ENCODE measurements around the gene ZBTB25. TPM values are rescaled to one million over a fixed set of nuclear protein-coding genes. Genes with fewer than 3 reads are reported as not detected.
A peak's percentile ranks its signal among the peaks of the same experiment; 100 is the strongest.

Gene ZBTB25
- total and polyA plus RNA-seq, 2 donors from 2014 or later, result 4.3 to 17.8 TPM

- intact Hi-C loops (cut with DNase I), result no loop called here
- no peaks in the 10 kb centered on the region for H3K27me3 ChIP-seq (ENCODE audit: control insufficient read depth, insufficient read depth, low read length)
- peaks cover 0 to 12% (median 9%) of the 10 kb centered on the region in 3 donors for H3K4me1 ChIP-seq (ENCODE audit: control insufficient read depth in 2 of 3, insufficient read depth in 2 of 3, low read depth in 1 of 3, low read length in 3 of 3)
- H3K9ac ChIP-seq (ENCODE audit: low read length in 3 of 3), result no peak overlapping the region
- no peak overlapping the region for H3K4me3 ChIP-seq (ENCODE audit: low read length in 3 of 3)
- no peak for DNase-seq
- no peaks in the 10 kb centered on the region for H3K36me3 ChIP-seq (ENCODE audit: control insufficient read depth in 2 of 3, insufficient read depth in 3 of 3, low read length in 3 of 3)
- no peaks in the 10 kb centered on the region for H3K9me3 ChIP-seq (ENCODE audit: control insufficient read depth in 2 of 3, insufficient read depth in 1 of 3, low read length in 3 of 3)
- no peak for TF ChIP-seq CTCF (IDR thresholded peaks at IDR 0.05; ENCODE audit: borderline replicate concordance, extremely low read depth, insufficient read depth)
- no peak overlapping the region for H3K27ac ChIP-seq (ENCODE audit: low read depth in 2 of 2, low read length in 2 of 2)
- no peak for FAIRE-seq
Observed at GRCh38 chr14:64507376-64508156, 3.9 kb upstream of the ZBTB25 start.

GRCh38 chr14:64506721-64507120 is 3.1 kb upstream of the ZBTB25 start:
- Histone ChIP-seq H3K27me3 (ENCODE audit: control insufficient read depth, insufficient read depth, low read length) (no peaks in the 10 kb centered on the region), H3K4me1 (ENCODE audit: control insufficient read depth in 2 of 3, insufficient read depth in 2 of 3, low read depth in 1 of 3, low read length in 3 of 3) (peaks cover 2 to 20% (median 16%) of the 10 kb centered on the region in 3 donors), H3K4me3 (ENCODE audit: low read length in 3 of 3) (peak overlapping the region in 1 of 3 donors; percentile 9), H3K9ac (ENCODE audit: low read length in 3 of 3) (no peak overlapping the region), H3K9me3 (ENCODE audit: control insufficient read depth in 2 of 3, insufficient read depth in 1 of 3, low read length in 3 of 3) (no peaks in the 10 kb centered on the region), H3K27ac (ENCODE audit: low read depth in 2 of 2, low read length in 2 of 2) (no peak overlapping the region), H3K36me3 (ENCODE audit: control insufficient read depth in 2 of 3, insufficient read depth in 3 of 3, low read length in 3 of 3) (no peaks in the 10 kb centered on the region)
- DNase-seq (no peak), FAIRE-seq (no peak)
- intact Hi-C loops (cut with DNase I), result no loop called here
- no peak for TF ChIP-seq CTCF (IDR thresholded peaks at IDR 0.05; ENCODE audit: borderline replicate concordance, extremely low read depth, insufficient read depth)

- intact Hi-C loops (cut with DNase I), result no loop called here
- H3K4me1 ChIP-seq (ENCODE audit: control insufficient read depth in 2 of 3, insufficient read depth in 2 of 3, low read depth in 1 of 3, low read length in 3 of 3), result peaks cover 2 to 21% (median 13%) of the 10 kb centered on the region in 3 donors
- peak overlapping the region; percentile 98 to 100 for H3K27ac ChIP-seq (ENCODE audit: low read depth in 2 of 2, low read length in 2 of 2)
- H3K9ac ChIP-seq (ENCODE audit: low read length in 3 of 3), result peak overlapping the region; percentile 76 to 83 (median 80)
- FAIRE-seq (no peak), DNase-seq (peak; percentile 91 to 97 (median 96))
- no peaks in the 10 kb centered on the region for H3K9me3 ChIP-seq (ENCODE audit: control insufficient read depth in 2 of 3, insufficient read depth in 1 of 3, low read length in 3 of 3)
- H3K4me3 ChIP-seq (ENCODE audit: low read length in 3 of 3), result peak overlapping the region; percentile 83 to 84 (median 84)
- no peaks in the 10 kb centered on the region for H3K27me3 ChIP-seq (ENCODE audit: control insufficient read depth, insufficient read depth, low read length)
- no peak for TF ChIP-seq CTCF (IDR thresholded peaks at IDR 0.05; ENCODE audit: borderline replicate concordance, extremely low read depth, insufficient read depth)
- no peaks in the 10 kb centered on the region for H3K36me3 ChIP-seq (ENCODE audit: control insufficient read depth in 2 of 3, insufficient read depth in 3 of 3, low read length in 3 of 3)
Observed at GRCh38 chr14:64504897-64505794, 1.5 kb upstream of the ZBTB25 start.

All from kidney (tissue), 14 donors.